Measurements from ENCODE around the gene CCDC154.

CCDC154 gene

DNA sequence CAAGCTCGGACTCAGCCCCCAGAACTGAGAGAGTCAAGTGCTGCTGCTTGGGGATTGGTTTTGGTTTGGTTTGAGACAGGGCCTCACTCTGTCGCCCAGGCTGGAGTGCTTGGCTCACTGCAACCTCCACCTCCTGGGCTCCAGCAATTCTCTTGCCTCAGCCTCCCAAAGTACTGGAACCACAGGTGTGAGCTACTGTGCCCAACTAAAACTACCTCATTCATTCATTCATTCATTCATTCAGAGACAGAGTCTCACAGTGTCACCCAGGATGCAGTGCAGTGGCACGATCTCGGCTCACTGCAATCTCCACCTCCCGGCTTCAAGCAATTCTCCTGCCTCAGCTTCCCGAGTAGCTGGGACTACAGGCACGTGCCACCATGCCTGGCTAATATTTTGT, 54.6 kb downstream of the CCDC154 start:
- DNase-seq (ENCODE audit: low read depth in 2 of 2), result no peak
- no peak overlapping the region for H3K4me3 ChIP-seq (replicated peaks in 1 of 2; ENCODE audit: low read depth in 2 of 2, low read length in 2 of 2)
- TF ChIP-seq, protein P1, sequence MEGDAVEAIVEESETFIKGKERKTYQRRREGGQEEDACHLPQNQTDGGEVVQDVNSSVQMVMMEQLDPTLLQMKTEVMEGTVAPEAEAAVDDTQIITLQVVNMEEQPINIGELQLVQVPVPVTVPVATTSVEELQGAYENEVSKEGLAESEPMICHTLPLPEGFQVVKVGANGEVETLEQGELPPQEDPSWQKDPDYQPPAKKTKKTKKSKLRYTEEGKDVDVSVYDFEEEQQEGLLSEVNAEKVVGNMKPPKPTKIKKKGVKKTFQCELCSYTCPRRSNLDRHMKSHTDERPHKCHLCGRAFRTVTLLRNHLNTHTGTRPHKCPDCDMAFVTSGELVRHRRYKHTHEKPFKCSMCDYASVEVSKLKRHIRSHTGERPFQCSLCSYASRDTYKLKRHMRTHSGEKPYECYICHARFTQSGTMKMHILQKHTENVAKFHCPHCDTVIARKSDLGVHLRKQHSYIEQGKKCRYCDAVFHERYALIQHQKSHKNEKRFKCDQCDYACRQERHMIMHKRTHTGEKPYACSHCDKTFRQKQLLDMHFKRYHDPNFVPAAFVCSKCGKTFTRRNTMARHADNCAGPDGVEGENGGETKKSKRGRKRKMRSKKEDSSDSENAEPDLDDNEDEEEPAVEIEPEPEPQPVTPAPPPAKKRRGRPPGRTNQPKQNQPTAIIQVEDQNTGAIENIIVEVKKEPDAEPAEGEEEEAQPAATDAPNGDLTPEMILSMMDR (IDR thresholded peaks at IDR 0.05; ENCODE audit: low read depth, low read length), result no peak

DNA sequence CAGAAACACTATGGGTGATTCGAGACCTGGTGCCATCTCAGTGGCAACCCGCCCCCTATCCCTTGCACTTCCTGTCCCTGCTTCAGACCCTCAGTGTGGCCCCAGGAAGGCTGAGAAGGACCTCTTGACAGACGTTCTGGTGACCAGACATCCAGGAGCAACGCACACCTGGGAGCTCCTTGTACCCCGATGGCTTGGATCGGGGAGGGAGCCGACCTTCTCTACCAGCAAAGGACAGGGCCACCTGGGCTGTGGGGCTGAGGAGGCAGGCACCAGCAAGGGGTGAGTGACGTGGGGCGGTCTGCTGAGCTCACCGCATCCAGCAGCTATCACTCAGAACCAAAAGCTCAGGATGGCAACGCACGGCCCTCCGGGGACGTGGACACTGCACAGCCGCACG, 57.0 kb downstream of the CCDC154 start:
- TF ChIP-seq, protein P1 (IDR thresholded peaks at IDR 0.05; ENCODE audit: low read depth, low read length), result no peak
- DNase-seq (ENCODE audit: low read depth in 2 of 2), result no peak
- H3K4me3 ChIP-seq (replicated peaks in 1 of 2; ENCODE audit: low read depth in 2 of 2, low read length in 2 of 2), result no peak overlapping the region

DNA sequence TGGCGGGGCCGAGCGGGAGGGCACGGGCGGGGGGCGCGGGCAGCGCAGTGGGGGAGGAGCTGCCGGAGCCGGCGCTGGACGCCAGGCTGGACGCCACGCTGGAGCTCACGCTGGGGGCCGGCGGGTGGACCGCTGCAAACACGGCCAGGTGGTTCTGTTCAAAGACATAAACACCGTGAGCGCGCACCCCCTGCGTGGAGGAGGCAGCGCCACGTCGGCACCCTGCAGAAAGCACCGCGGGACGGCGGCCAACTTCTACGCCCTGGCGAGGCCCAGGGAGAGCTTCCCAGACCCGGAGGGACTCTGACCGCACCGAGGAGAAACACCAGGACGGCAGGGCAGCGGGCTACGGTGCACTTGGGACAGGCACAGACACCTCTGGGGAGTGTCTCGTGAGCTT, 59.1 kb downstream of the CCDC154 start:
- TF ChIP-seq, protein P1 (IDR thresholded peaks at IDR 0.05; ENCODE audit: low read depth, low read length), result no peak
- DNase-seq (ENCODE audit: low read depth in 2 of 2), result no peak
- H3K4me3 ChIP-seq (replicated peaks in 1 of 2; ENCODE audit: low read depth in 2 of 2, low read length in 2 of 2), result no peak overlapping the region
